SK-N-MC (cell line): ENCODE data around the gene IFIT2.
"Not testable (repeated sequence)": the region's sequence is repeated elsewhere in the genome, so short reads cannot be mapped to it uniquely, and the experiment has no call there.

Experiments used
- DNase-seq: peaks from one replicate; pipeline ENCODE4 v3.0.0-alpha.2; 2011; ENCODE audit warnings: low read depth, low spot score
- H3K27ac ChIP-seq: fragments of 200-600 bp; sonication (generic); 2 replicates; pipeline ENCODE4 v1.5.1; 2016; ENCODE audit warnings: mixed run types
- H3K36me3 ChIP-seq: fragments of 200-600 bp; sonication (generic); 2 replicates; pipeline ENCODE4 v1.6.1; 2017; ENCODE audit warnings: antibody characterized with exemption, low read length, mixed read lengths; ENCODE audit not compliant: insufficient read depth
- H3K4me3 ChIP-seq: fragments of 200-600 bp; sonication (generic); 2 replicates; pipeline ENCODE4 v1.5.1; 2016
- H3K9ac ChIP-seq: fragments of 200-600 bp; sonication (generic); 2 replicates; pipeline ENCODE4 v1.8.0; 2017; ENCODE audit warnings: mixed run types, mixed read lengths; ENCODE audit not compliant: insufficient read length
- H3K9me3 ChIP-seq: fragments of 200-600 bp; sonication (generic); 2 replicates; pipeline ENCODE4 v1.6.1; 2017; ENCODE audit warnings: low read depth, mild to moderate bottlenecking, antibody characterized with exemption, low read length, moderate library complexity, mixed read lengths
- EZH2 ChIP-seq: fragments of 200-600 bp; sonication (generic); IDR thresholded peaks from one replicate; pipeline ENCODE4 v1.6.1; 2017; ENCODE audit warnings: antibody characterized with exemption
- FOXP2 ChIP-seq: optimal IDR thresholded peaks from 2 replicates; pipeline ENCODE3; 2011; ENCODE audit warnings: mild to moderate bottlenecking, moderate library complexity; ENCODE audit not compliant: insufficient read depth; ENCODE audit errors: extremely low read length, control extremely low read depth
- POLR2AphosphoS5 ChIP-seq: IDR thresholded peaks from 2 replicates; pipeline ENCODE4 v1.6.1; 2012; ENCODE audit warnings: mild to moderate bottlenecking, low read depth, low read length, borderline replicate concordance

Gene IFIT2

DNA sequence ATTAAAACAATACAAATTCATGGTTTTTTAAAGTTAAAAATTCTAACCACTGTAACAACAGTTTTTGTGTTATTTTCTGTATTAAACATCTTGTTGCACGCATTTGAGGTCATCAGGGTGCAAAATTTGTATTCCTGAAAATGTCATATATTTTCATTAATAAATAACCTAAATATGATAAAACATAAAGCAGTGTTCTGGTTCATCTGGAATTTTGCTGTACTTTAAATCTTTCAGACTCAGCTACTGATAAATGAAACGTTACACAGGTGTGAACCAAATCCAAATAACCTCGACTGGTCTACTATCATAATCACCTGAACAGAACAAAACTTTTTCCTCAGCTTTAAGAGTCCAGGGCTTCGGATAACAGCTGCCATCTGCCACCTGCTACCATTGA lies 6.9 kb downstream of the IFIT2 start:
- no peak overlapping the region for H3K9ac ChIP-seq
- no peak for DNase-seq
- no peak overlapping the region for H3K27ac ChIP-seq
- TF ChIP-seq EZH2 (no peak), POLR2AphosphoS5 (no peak), FOXP2 (no peak)
- no peak overlapping the region for H3K4me3 ChIP-seq
- H3K36me3 ChIP-seq, result no peaks in the 10 kb centered on the region
- no peaks in the 10 kb centered on the region for H3K9me3 ChIP-seq

DNA sequence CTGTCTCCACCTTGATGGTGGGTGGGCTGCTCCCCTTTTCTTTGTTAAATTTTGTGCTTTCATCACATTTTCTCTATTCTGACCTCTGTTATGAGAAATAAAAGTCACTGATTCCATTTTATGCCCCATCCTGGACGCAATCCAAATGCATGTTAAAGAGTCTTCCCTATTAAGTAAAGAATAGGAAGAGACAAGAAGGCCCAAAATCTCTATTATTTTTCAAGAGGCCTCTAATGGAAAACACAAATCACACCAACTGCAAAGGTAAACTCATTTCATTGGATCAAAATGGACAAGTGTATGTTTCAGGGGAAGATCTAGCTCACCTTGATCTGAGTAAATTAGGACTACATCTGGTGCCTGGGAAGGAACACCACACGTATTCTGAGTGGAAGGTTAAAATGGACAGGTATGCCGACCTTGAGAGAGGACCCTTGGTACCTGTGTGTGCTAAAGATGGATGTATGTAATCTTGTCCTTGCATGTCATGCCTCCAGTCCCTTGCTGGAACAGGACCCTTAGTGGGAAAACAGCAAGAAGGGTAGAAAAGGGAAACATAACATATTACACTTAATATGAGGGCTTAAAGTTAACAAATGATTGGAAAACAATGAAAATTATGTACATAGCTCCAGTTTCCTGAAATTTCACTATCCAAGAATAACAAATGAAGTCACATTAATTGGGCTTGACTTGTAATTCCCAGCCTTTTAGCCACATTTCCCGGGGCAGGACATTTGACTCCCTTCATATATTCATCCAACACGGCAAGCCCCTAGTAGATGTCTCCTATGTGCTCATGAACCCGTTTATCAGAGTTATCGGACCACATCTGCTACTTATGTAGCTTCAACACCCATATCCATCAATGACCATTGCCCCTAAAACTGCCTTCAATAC lies 7.6 kb downstream of the IFIT2 start:
- TF ChIP-seq EZH2 (no peak), POLR2AphosphoS5 (no peak)
- no peak for DNase-seq
- no peaks in the 10 kb centered on the region for H3K36me3 ChIP-seq
- H3K27ac ChIP-seq, result no peak overlapping the region
- H3K9ac ChIP-seq, result no peak overlapping the region
- no peak overlapping the region for H3K4me3 ChIP-seq
- no peaks in the 10 kb centered on the region for H3K9me3 ChIP-seq

DNA sequence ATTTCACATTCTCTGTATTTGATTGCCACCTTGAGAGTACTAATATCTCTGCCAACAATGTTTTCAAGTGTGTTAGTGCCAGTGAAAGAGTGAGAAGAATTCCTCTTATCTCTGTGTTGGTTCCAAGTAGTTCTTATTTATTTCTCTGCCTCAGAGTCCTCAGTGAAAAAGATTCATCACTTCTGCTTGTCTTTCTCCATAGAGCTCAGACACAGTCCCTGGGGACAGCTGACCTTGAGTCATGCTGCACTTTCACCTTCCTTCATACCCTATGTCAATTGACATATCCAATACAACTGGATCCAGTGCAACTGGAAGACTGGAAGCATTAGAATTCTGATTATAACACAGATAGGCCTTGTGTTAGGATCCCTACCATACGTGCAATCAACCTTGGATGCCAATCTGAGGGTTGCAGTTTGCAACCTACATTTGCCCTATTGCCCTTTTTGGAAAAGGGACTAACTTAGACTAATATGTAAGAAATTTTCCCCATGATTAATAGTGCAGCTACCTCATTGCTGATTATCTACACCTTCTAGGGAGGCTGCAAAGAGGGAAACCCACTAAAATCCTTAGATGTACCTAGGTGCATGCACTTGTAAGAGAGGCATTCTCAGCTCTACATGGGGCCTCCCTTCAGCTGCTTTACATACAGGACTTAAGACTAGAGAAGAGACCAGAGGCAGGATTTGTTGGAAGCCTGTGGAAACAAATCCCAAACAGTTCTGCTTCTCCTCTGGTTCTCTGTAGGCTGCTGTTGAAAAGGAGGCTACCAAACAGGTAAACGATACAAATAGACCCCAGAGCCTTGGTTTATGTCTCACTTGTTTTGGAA lies 8.4 kb downstream of the IFIT2 start:
- no peak overlapping the region for H3K27ac ChIP-seq
- H3K36me3 ChIP-seq, result no peaks in the 10 kb centered on the region
- TF ChIP-seq EZH2 (no peak), POLR2AphosphoS5 (no peak), FOXP2 (no peak)
- no peak overlapping the region for H3K9ac ChIP-seq
- H3K4me3 ChIP-seq, result no peak overlapping the region
- no peak for DNase-seq
- H3K9me3 ChIP-seq, result no peaks in the 10 kb centered on the region

DNA sequence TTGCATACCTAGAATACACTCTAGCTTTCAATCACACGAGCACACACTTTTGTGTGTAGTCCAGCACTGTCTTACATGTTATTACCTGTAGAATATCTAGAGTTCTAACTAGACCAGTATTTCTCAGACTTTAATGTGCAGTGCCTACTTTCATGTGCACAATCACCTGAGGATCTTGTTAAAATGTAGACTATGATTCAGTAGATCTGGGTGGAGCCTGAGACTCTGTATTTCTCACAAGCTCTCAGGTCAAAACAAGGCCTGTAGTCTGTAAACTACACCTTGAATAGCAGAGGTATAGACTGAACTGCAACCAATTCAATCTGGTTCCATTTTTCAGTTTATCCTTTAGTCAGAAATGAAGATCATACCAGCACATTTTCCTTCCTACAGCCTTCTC lies 11.1 kb downstream of the IFIT2 start:
- no peak for DNase-seq
- Histone ChIP-seq H3K9me3 (no peaks in the 10 kb centered on the region), H3K36me3 (no peaks in the 10 kb centered on the region), H3K9ac (no peak overlapping the region), H3K4me3 (no peak overlapping the region), H3K27ac (no peak overlapping the region)
- TF ChIP-seq EZH2, result no peak
- TF ChIP-seq FOXP2, result no peak
- no peak for TF ChIP-seq POLR2AphosphoS5

DNA sequence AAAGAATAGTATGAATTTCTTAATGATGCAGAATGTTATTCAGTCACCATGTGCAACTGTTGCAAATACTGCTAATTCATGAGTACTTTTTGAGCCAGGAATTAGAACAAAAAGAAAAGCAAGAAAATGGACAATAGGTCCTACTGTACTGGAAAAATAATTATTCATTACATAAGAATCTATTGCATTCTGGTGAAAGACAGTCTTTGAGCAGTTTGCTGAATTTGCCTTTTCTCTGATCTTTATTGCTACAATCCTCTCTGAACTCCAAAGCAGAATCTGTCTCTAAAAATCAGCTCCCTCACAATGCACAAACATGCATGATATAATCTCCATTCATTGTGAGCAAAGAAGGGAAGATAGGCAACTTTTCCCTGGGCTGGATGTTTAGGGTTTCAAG lies 12.8 kb downstream of the IFIT2 start:
- TF ChIP-seq POLR2AphosphoS5 (no peak), FOXP2 (no peak), EZH2 (no peak)
- H3K9me3 ChIP-seq, result no peaks in the 10 kb centered on the region
- no peak overlapping the region for H3K27ac ChIP-seq
- H3K9ac ChIP-seq, result no peak overlapping the region
- no peaks in the 10 kb centered on the region for H3K36me3 ChIP-seq
- no peak for DNase-seq
- no peak overlapping the region for H3K4me3 ChIP-seq

DNA sequence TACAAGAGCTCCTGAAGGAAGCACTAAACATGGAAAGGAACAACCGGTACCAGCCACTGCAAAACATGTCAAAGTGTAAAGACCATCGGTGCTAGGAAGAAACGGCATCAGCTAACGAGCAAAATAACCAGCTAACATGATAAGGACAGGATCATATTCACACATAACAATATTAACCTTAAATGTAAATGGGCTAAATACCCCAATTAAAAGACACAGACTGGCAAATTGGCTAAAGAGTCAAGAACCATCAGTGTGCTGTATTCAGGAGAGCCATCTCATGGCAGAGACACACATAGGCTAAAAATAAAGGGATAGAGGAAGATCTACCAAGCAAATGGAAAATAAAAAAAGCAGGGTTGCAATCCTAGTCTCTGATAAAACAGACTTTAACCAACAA lies 16.2 kb downstream of the IFIT2 start:
- H3K27ac ChIP-seq, H3K36me3 ChIP-seq, DNase-seq, H3K9me3 ChIP-seq, H3K9ac ChIP-seq, H3K4me3 ChIP-seq: not testable (repeated sequence)

DNA sequence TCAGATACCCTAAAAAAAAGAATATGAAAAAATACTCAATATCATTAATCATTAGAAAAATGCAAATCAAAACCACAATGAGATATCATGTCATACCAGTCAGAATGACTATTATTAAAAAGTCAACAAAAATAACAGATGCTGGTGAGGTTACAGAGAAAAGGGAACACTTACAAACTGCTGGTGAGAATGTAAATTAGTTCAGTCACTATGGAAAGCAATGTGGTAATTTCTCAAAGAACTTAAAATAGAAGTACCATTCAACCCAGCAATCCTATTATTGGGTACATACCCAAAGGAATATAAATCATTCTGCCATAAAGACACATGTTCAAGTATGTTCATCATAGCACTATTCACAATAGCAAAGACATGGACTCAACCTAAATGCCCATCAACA lies 23.2 kb downstream of the IFIT2 start:
- not testable (repeated sequence) for H3K4me3 ChIP-seq, H3K27ac ChIP-seq, DNase-seq, H3K36me3 ChIP-seq, H3K9ac ChIP-seq, H3K9me3 ChIP-seq

DNA sequence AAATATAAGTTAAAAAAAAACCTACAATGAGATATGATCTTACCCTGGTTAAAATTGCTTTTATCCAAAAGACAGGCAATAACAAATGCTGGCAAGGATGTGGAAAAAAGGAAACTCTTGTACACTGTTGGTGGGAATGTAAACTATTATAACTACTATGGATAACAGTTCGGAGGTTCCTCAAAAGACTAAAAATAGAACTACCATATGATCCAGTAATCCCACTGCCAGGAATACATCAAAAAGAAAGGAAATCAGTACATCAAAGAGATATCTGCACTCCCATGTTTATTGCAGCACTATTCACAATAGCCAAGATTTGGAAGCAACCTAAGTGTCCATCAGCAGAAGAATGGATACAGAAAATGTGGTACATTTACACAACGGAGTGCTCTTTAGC lies 24.0 kb downstream of the IFIT2 start:
- not testable (repeated sequence) for H3K36me3 ChIP-seq, H3K9ac ChIP-seq, H3K27ac ChIP-seq, H3K4me3 ChIP-seq, H3K9me3 ChIP-seq, DNase-seq
